Right lobe of liver (tissue), 6 donors: Measurements from ENCODE around the gene OLFM2. TPM values are rescaled to one million over a fixed set of nuclear protein-coding genes. Genes with fewer than 3 reads are reported as not detected.

Experiments
- ATAC-seq, 4 donors: fragments of 200-7000 bp; cut with Tn5 transposase; one replicate each; pipeline ENCODE4 v1.9.1; 2020; ENCODE audit warnings: mild to moderate bottlenecking in 4 of 4, moderate library complexity in 4 of 4
- DNase-seq, 3 donors: peaks; one replicate each; pipeline ENCODE4 v3.0.0-alpha.2; 2020
- H3K27ac ChIP-seq, 3 donors: fragments of 200-600 bp; one replicate each; pipeline ENCODE4 v1.8.0; 2022
- H3K27me3 ChIP-seq, 2 donors: fragments of 200-600 bp; one replicate each; pipeline ENCODE4 v1.8.0; 2022
- H3K36me3 ChIP-seq, 4 donors: fragments of 200-600 bp; sonication (generic) in 1 of 4; one replicate each; pipeline versions ENCODE4 v1.5.1 to v1.8.0; 2017 to 2022; ENCODE audit warnings: control low read depth in 1 of 4
- H3K4me1 ChIP-seq, 4 donors: fragments of 200-600 bp; sonication (generic) in 1 of 4; one replicate each; pipeline versions ENCODE4 v1.5.1 to v1.8.0; 2017 to 2022; ENCODE audit warnings: control low read depth in 1 of 4
- H3K4me3 ChIP-seq, 3 donors: fragments of 200-600 bp; one replicate each; pipeline ENCODE4 v1.8.0; 2022
- H3K9me3 ChIP-seq, 4 donors: fragments of 200-600 bp; sonication (generic) in 1 of 4; one replicate each; pipeline versions ENCODE4 v1.5.1 to v1.8.0; 2017 to 2022; ENCODE audit warnings: control low read depth in 1 of 4
- CTCF ChIP-seq, 4 donors: fragments of 200-600 bp in 3 of 4; fragments of 450-650 bp in 1 of 4; IDR thresholded peaks; one replicate each; pipeline versions ENCODE4 v1.5.1 to v1.8.0; 2016 to 2022; ENCODE audit warnings: antibody characterized with exemption in 4 of 4, mild to moderate bottlenecking in 2 of 4
- POLR2A ChIP-seq: fragments of 450-650 bp; IDR thresholded peaks from one replicate; pipeline ENCODE4 v1.6.1; 2017; ENCODE audit warnings: antibody characterized with exemption, mild to moderate bottlenecking
- WGBS: methylation state at CpG from one replicate; pipeline ENCODE4 v1.1.6; 2018; ENCODE audit warnings: low coverage, low lambda C conversion rate; ENCODE audit not compliant: insufficient coverage; ENCODE audit errors: missing lambda C conversion rate; 5-methylcytosine and 5-hydroxymethylcytosine counted together
- intact Hi-C, 2 donors: fragments of 100-400 bp; cut with DNase I; formaldehyde crosslinking; loops; one replicate each; pipeline versions ENCODE4 v1.11.2 to v1.14.1; 2022
- total RNA-seq, 6 experiments: library from RNA; depleted of rRNA in 2 of 6; stranded (reverse); fragments of >200 nt in 2 of 6; fragmentation: NEBNext Ultra II Directional in 3 of 6; extraction: Animal tissue kit (Norgen Biotek cat#: 25700) in 3 of 6; gene quantifications; one replicate each; pipeline versions ENCODE4 v1.1.0 to v1.2.4, GENCODE V29; 2016 to 2023
- donor health status: DM: no; HTN: yes; CAD: no.
- donor health status: DM: no; HTN: no; CAD: no.
- donor health status: DM: no; HTN: no; CAD: no.
- donor health status: DM: no; HTN: yes; CAD: no.
- donor health status: DM: no; HTN: yes; CAD: no.

OLFM2 gene
- total RNA-seq, 6 experiments from 2014 or later, result 3.8 to 72.5 (median 31.8) TPM

GRCh38 chr19:9909251-9909650 is 27.1 kb downstream of the OLFM2 start:
- no peak overlapping the region for H3K27ac ChIP-seq
- H3K4me3 ChIP-seq, result no peak overlapping the region
- DNase-seq (no peak), ATAC-seq (no peak)
- no peaks in the 10 kb centered on the region for H3K36me3 ChIP-seq
- 73% methylated on average over 7 of the region's 10 CpGs for WGBS
- TF ChIP-seq CTCF (IDR thresholded peaks at IDR 0.05), result no peak
- H3K27me3 ChIP-seq, result no peaks in the 10 kb centered on the region
- peaks cover 0 to 9% (median 0%) of the 10 kb centered on the region in 4 donors for H3K4me1 ChIP-seq
- intact Hi-C loops, result no loop called here
- H3K9me3 ChIP-seq, result no peaks in the 10 kb centered on the region

GRCh38 chr19:9906475-9907087 is 29.7 kb downstream of the OLFM2 start:
- DNase-seq (no peak), ATAC-seq (no peak)
- no peaks in the 10 kb centered on the region for H3K36me3 ChIP-seq
- H3K4me1 ChIP-seq, result no peaks in the 10 kb centered on the region
- H3K9me3 ChIP-seq, result no peaks in the 10 kb centered on the region
- H3K27ac ChIP-seq, result no peak overlapping the region
- TF ChIP-seq CTCF (IDR thresholded peaks at IDR 0.05), result no peak
- TF ChIP-seq POLR2A, result no peak
- H3K27me3 ChIP-seq, result no peaks in the 10 kb centered on the region
- WGBS, result 55% methylated on average over 11 of the region's 16 CpGs
- intact Hi-C loops, result no loop called here
- no peak overlapping the region for H3K4me3 ChIP-seq

GRCh38 chr19:9903336-9903735 is 33.0 kb downstream of the OLFM2 start:
- no peak for TF ChIP-seq CTCF (IDR thresholded peaks at IDR 0.05)
- intact Hi-C loops, result no loop called here
- Histone ChIP-seq H3K36me3 (no peaks in the 10 kb centered on the region), H3K27me3 (no peaks in the 10 kb centered on the region), H3K4me1 (no peaks in the 10 kb centered on the region), H3K27ac (no peak overlapping the region), H3K9me3 (no peaks in the 10 kb centered on the region), H3K4me3 (no peak overlapping the region)
- DNase-seq (no peak), ATAC-seq (no peak)
- WGBS, result 84% methylated on average over 5 of the region's 5 CpGs

- intact Hi-C loops, result no loop called here
- H3K4me1 ChIP-seq, result no peaks in the 10 kb centered on the region
- no peaks in the 10 kb centered on the region for H3K27me3 ChIP-seq
- no peak overlapping the region for H3K4me3 ChIP-seq
- H3K27ac ChIP-seq, result no peak overlapping the region
- no peak for DNase-seq
- WGBS, result 86% methylated on average over 4 of the region's 5 CpGs
- TF ChIP-seq CTCF (IDR thresholded peaks at IDR 0.05) (no peak), POLR2A (no peak)
- H3K9me3 ChIP-seq, result no peaks in the 10 kb centered on the region
- no peak for ATAC-seq
- H3K36me3 ChIP-seq, result no peaks in the 10 kb centered on the region
Measured at GRCh38 chr19:9901642-9902041, 34.7 kb downstream of the OLFM2 start.

- TF ChIP-seq POLR2A (no peak), CTCF (IDR thresholded peaks at IDR 0.05) (no peak)
- Histone ChIP-seq H3K27me3 (no peaks in the 10 kb centered on the region), H3K9me3 (no peaks in the 10 kb centered on the region), H3K36me3 (no peaks in the 10 kb centered on the region), H3K4me3 (no peak overlapping the region), H3K27ac (no peak overlapping the region), H3K4me1 (no peaks in the 10 kb centered on the region)
- no peak for ATAC-seq
- no peak for DNase-seq
- WGBS, result 76% methylated on average over 3 of the region's 5 CpGs
- intact Hi-C loops, result no loop called here
Measured at GRCh38 chr19:9901020-9901419, 35.3 kb downstream of the OLFM2 start.
